Heart left ventricle (tissue), 16 donors: ENCODE results near the gene CATSPERZ. TPM values are rescaled to one million over a fixed set of nuclear protein-coding genes. Genes with fewer than 3 reads are reported as not detected.

Source experiments
- ATAC-seq, 4 donors: fragments of 200-7000 bp; cut with Tn5 transposase; one replicate each; pipeline ENCODE4 v1.9.1; 2020 to 2022; ENCODE audit warnings: moderate library complexity in 4 of 4, mild to moderate bottlenecking in 3 of 4, moderate number of reproducible peaks in 1 of 4
- DNase-seq, 5 donors: peaks; one replicate each; pipeline ENCODE4 v3.0.0-alpha.2; 2020
- H3K27ac ChIP-seq, 12 donors: fragments of 200-600 bp; sonication (generic) in 4 of 12; one replicate each; pipeline versions ENCODE4 v1.5.0 to v1.8.0; 2016 to 2022; ENCODE audit warnings: mild to moderate bottlenecking in 2 of 12
- H3K27me3 ChIP-seq, 9 donors: fragments of 200-600 bp; sonication (generic) in 2 of 9; one replicate each; pipeline versions ENCODE4 v1.5.1 to v1.8.0; 2016 to 2022; ENCODE audit warnings: mild to moderate bottlenecking in 3 of 9
- H3K36me3 ChIP-seq, 9 donors: fragments of 200-600 bp; sonication (generic) in 2 of 9; one replicate each; pipeline versions ENCODE4 v1.5.0 to v1.8.0; 2018 to 2022; ENCODE audit warnings: mild to moderate bottlenecking in 2 of 9
- H3K4me1 ChIP-seq, 12 donors: fragments of 200-600 bp; sonication (generic) in 4 of 12; one replicate each; pipeline versions ENCODE4 v1.5.0 to v1.8.0; 2016 to 2022; ENCODE audit warnings: mild to moderate bottlenecking in 3 of 12
- H3K4me3 ChIP-seq, 12 donors: fragments of 200-600 bp; sonication (generic) in 4 of 12; one replicate each; pipeline versions ENCODE4 v1.5.0 to v1.8.0; 2017 to 2022; ENCODE audit warnings: mild to moderate bottlenecking in 9 of 12, moderate library complexity in 4 of 12
- H3K9me3 ChIP-seq, 12 donors: fragments of 200-600 bp; sonication (generic) in 4 of 12; one replicate each; pipeline versions ENCODE4 v1.5.0 to v1.8.0; 2016 to 2022; ENCODE audit warnings: mild to moderate bottlenecking in 1 of 12
- POLR2A ChIP-seq, 2 donors: fragments of 450-650 bp; IDR thresholded peaks; one replicate each; pipeline ENCODE4 v1.6.1; 2017; ENCODE audit warnings: antibody characterized with exemption in 2 of 2, mild to moderate bottlenecking in 2 of 2, moderate library complexity in 2 of 2
- WGBS, 4 donors: extraction: QIAGEN DNeasy Blood & Tissue Kit in 2 of 4; methylation state at CpG; one replicate each; pipeline versions ENCODE4 v1.1.5 to v1.1.7; 2013 to 2018; 5-methylcytosine and 5-hydroxymethylcytosine counted together
- intact Hi-C, 10 donors: fragments of 100-400 bp; cut with DNase I; formaldehyde crosslinking; loops; one replicate each; pipeline versions ENCODE4 v1.11.1 to v1.14.2; 2022
- polyA plus RNA-seq, 2 donors: library from polyadenylated mRNA; stranded (reverse); fragments of 200-250 nt; gene quantifications; one replicate each; pipeline ENCODE4 v1.2.3, GENCODE V29; 2013
- total RNA-seq, 9 donors: library from RNA; depleted of rRNA in 2 of 9; stranded (reverse); fragments of >200 nt in 2 of 9; fragmentation: NEBNext Ultra II Directional in 3 of 9; extraction: Animal tissue kit (Norgen Biotek cat#: 25700) in 3 of 9; gene quantifications; one replicate each; pipeline versions ENCODE4 v1.1.0 to v1.2.4, GENCODE V29; 2016 to 2023
- TF ChIP-seq, protein P1 (sequence below), 12 donors: fragments of 200-600 bp; sonication (generic) in 4 of 12; IDR thresholded peaks; one replicate each; pipeline versions ENCODE4 v1.5.0 to v1.8.0; 2018 to 2022; ENCODE audit warnings: antibody characterized with exemption in 12 of 12, mild to moderate bottlenecking in 5 of 12
- donor health status: ischemic (EF 13 %, LVEDD 7.1; RV severe dilation, severe dysfunction).
- donor health status: healthy with polysubstance abuse.
- donor health status: DM: no; HTN: yes; CAD: no.
- donor health status: DM: no; HTN: no; CAD: no.
- donor health status: ischemic (EF 25% LVEDD 6.9; RV normal size, moderate dysfunction).
- donor health status: ischemic (EF 25% LVEDD 5.7; RV mildly dilated, moderate dysfunction).
- donor health status: healthy.
- donor health status: DM: yes; HTN: yes; CAD: no.
- donor health status: ischemic (EF 35%, LVEDD 5.7; RV mildly dilated, moderate dysfunction).
- donor health status: nonischemic (EF 11% LVEDD 7.7; RV severe dilation, severe dysfunction).
- donor health status: DM: yes; HTN: yes; CAD: no.
- donor health status: PGD.
- donor health status: ischemic (EF 29% LVEDD 5.4; RV normal size, mild dysfunction).
- donor health status: nonischemic (EF 23%, LVEDD 6.1; RV moderate dilation, normal function).

The CATSPERZ gene
- total and polyA plus RNA-seq, 11 donors = not detected

DNA sequence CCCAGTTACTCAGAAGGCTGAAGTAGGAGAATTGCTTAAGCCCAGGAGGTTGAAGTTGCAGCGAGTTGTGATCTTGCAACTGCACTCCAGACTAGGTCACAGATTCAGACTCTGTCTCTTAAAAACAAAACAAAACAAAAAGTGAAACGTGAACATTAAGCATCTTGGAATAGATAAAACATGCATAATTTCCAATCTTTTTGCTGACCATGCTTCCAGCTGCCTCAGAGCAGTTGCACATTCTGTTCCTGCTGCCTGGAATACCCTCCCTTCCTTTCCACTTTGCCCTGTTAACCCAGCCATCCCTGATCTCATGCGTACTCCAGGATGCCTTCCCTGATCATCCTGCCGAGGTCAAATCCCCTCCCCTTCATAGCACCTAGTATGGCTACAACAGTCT, 39.1 kb downstream of the CATSPERZ start:
- TF ChIP-seq POLR2A (IDR thresholded peaks at IDR 0.05) = no peak
- TF ChIP-seq, protein P1, sequence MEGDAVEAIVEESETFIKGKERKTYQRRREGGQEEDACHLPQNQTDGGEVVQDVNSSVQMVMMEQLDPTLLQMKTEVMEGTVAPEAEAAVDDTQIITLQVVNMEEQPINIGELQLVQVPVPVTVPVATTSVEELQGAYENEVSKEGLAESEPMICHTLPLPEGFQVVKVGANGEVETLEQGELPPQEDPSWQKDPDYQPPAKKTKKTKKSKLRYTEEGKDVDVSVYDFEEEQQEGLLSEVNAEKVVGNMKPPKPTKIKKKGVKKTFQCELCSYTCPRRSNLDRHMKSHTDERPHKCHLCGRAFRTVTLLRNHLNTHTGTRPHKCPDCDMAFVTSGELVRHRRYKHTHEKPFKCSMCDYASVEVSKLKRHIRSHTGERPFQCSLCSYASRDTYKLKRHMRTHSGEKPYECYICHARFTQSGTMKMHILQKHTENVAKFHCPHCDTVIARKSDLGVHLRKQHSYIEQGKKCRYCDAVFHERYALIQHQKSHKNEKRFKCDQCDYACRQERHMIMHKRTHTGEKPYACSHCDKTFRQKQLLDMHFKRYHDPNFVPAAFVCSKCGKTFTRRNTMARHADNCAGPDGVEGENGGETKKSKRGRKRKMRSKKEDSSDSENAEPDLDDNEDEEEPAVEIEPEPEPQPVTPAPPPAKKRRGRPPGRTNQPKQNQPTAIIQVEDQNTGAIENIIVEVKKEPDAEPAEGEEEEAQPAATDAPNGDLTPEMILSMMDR (IDR thresholded peaks at IDR 0.05) = no peak
- peaks cover 0 to 48% (median 8%) of the 10 kb centered on the region in 12 donors for H3K4me1 ChIP-seq
- ATAC-seq = no peak
- peak overlapping the region in 1 of 12 donors; percentile 72 for H3K27ac ChIP-seq
- peaks cover 0 to 7% (median 0%) of the 10 kb centered on the region in 9 donors for H3K36me3 ChIP-seq
- no peak for DNase-seq
- 67 to 79% (median 68%) methylated on average over 4 of the region's 4 CpGs for WGBS, 4 donors
- H3K9me3 ChIP-seq = no peaks in the 10 kb centered on the region
- peaks cover 0 to 15% (median 0%) of the 10 kb centered on the region in 9 donors for H3K27me3 ChIP-seq
- H3K4me3 ChIP-seq = peak overlapping the region in 1 of 12 donors; percentile 54
- intact Hi-C loops = no loop called here

DNA sequence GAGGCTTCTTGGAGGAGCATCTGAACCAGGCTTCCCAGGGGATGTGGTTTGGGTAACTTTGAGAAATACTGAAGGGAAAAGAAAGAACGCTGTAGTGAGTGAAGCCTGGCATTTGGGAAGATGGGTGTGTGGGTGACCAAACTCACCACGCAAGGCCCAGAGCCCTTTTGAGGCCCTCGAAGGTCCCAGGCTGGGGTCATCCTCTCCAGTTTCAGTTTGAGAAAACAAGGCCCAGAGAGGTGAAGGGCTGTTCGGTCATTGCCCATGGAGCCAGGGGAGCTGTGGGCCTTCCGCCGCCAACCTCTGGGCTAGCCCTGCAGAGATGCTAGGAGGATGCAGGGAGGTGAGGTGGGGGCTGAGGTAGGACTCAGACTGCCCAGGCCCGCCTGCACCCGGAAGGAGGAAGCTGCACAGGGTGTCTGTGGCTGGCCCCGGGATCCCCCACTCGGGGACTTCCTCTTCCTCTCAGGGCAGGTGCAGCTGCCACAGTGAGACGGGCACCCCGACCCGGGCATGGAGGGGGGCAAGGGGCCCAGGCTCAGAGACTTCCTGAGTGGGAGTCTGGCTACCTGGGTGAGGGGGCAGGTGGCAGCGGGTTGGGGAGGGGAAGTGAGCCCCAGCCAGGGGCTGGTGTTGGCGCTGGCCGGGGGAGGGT, 39.7 kb downstream of the CATSPERZ start, which contains the start of gene CCDC88B:
TSS of gene CCDC88B (plus strand) at position 451 of the 655 bp plus-strand sequence. CDS start at position 514, 63 bp downstream.
- DNase-seq (peak in 3 of 5 donors; percentile 62 to 87 (median 74)), ATAC-seq (peak in 2 of 4 donors; percentile 21 to 36)
- peak within 1 kb of the TSS in 7 of 12 donors; percentile 17 to 54 (median 20) for H3K4me3 ChIP-seq
- peaks cover 0 to 15% (median 0%) of the 10 kb centered on the region in 9 donors for H3K27me3 ChIP-seq
- peak within 1 kb of the TSS in 1 of 12 donors; percentile 72 for H3K27ac ChIP-seq
- H3K4me1 ChIP-seq = peaks cover 0 to 46% (median 8%) of the 10 kb centered on the region in 12 donors
- intact Hi-C loops = no loop called here
- 70 to 79% (median 72%) methylated on average over 14 to 16 of the region's 16 CpGs for WGBS, 4 donors
- TF ChIP-seq POLR2A (IDR thresholded peaks at IDR 0.05) = no peak
- TF ChIP-seq, protein P1 (IDR thresholded peaks at IDR 0.05) = no peak
- H3K36me3 ChIP-seq = peaks cover 0 to 13% (median 0%) of the 10 kb centered on the region in 9 donors
- no peaks in the 10 kb centered on the region for H3K9me3 ChIP-seq

DNA sequence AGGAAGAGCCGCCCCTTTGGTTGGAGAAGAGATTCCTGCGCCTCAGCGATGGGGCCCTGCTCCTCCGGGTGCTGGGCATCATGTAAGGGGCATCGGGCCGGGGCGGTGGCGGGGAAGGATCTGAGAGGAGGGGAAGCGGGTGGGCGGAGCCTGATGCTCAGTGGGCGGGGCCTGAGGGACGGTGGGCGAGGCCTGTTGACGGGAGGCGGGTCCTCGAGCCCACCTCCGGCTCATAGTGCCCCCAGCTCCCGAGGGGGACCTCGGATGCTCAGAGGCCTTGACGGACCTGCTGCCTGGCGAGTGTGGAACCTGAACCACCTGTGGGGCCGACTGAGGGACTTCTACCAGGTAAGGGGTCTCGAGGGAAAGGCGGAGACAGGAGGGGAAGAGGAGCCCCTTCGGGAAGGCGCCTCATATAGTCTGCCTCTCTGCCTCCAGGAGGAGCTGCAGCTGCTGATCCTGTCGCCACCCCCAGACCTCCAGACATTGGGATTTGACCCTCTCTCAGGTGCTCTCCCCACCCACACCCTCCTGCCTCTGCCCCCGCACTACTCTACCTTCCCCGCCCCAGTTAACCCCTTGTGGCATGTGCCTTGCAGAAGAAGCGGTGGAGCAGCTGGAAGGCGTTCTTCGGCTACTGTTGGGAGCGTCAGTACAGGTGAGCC, 40.6 kb downstream of the CATSPERZ start:
- Histone ChIP-seq H3K27ac (peak overlapping the region in 1 of 12 donors; percentile 72), H3K9me3 (no peaks in the 10 kb centered on the region), H3K4me3 (peak overlapping the region in 7 of 12 donors; percentile 17 to 54 (median 20)), H3K36me3 (peaks cover 0 to 19% (median 0%) of the 10 kb centered on the region in 9 donors), H3K27me3 (peaks cover 0 to 15% (median 0%) of the 10 kb centered on the region in 9 donors), H3K4me1 (peaks cover 0 to 38% (median 8%) of the 10 kb centered on the region in 12 donors)
- 28 to 39% (median 32%) methylated on average over 24 to 33 of the region's 33 CpGs for WGBS, 4 donors
- TF ChIP-seq POLR2A (IDR thresholded peaks at IDR 0.05) = no peak
- TF ChIP-seq, protein P1 (IDR thresholded peaks at IDR 0.05) = peak in 1 of 12 donors; percentile 6
- intact Hi-C loops = no loop called here
- DNase-seq (peak in 2 of 5 donors; percentile 56 to 64), ATAC-seq (peak in 1 of 4 donors; percentile 16)

DNA sequence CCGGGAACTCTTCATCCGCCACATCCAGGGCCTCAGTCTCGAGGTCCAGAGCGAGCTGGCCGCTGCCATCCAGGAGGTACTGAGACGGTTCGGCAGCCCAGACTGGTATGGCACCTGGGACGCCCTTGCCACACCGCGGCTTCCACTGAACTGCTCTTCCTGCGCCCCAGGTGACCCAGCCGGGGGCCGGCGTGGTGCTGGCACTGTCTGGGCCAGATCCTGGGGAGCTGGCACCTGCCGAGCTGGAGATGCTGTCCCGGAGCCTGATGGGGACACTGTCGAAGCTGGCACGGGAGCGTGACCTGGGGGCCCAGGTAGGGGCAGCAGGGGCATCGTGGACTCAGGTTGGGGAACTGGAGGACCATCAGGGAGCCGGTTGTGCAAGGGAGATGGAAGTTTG, 41.3 kb downstream of the CATSPERZ start:
- Histone ChIP-seq H3K36me3 (peaks cover 0 to 19% (median 0%) of the 10 kb centered on the region in 9 donors), H3K4me1 (peaks cover 0 to 38% (median 8%) of the 10 kb centered on the region in 12 donors), H3K9me3 (no peaks in the 10 kb centered on the region), H3K4me3 (no peak overlapping the region), H3K27ac (no peak overlapping the region), H3K27me3 (peaks cover 0 to 15% (median 0%) of the 10 kb centered on the region in 9 donors)
- TF ChIP-seq, protein P1 (IDR thresholded peaks at IDR 0.05) = no peak
- TF ChIP-seq POLR2A (IDR thresholded peaks at IDR 0.05) = no peak
- ATAC-seq = no peak
- no peak for DNase-seq
- 82 to 86% (median 86%) methylated on average over 10 to 21 of the region's 21 CpGs for WGBS, 4 donors
- intact Hi-C loops = no loop called here
